HG02678 (cell line): ENCODE measurements around the gene FHL2.

Experiments
- ATAC-seq: cut with Tn5 transposase; IDR thresholded peaks from one replicate; pipeline ENCODE4 v1.9.1; 2021; ENCODE audit warnings: mild to moderate bottlenecking, moderate library complexity; ENCODE audit not compliant: unreplicated experiment

Gene FHL2

DNA sequence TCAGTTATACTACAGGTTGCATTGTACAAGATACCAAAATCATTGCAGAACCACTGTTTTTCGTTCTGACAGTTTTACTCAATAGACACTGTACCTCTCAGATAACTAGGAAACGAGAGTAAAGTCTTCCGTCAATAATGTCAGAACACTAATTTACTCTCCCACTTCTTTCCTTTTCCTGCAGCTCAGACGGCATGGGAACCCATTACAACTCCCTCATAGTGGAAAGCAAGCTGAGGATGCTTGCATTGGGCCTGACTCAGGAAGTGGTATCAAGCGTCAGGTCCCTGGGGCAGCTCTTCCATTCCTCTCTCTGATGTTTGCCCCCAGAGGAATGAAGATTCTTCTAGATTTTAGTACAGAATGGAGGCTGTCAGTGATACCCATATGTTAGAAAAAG is 23.9 kb upstream of the FHL2 start:
- ATAC-seq: no peak

DNA sequence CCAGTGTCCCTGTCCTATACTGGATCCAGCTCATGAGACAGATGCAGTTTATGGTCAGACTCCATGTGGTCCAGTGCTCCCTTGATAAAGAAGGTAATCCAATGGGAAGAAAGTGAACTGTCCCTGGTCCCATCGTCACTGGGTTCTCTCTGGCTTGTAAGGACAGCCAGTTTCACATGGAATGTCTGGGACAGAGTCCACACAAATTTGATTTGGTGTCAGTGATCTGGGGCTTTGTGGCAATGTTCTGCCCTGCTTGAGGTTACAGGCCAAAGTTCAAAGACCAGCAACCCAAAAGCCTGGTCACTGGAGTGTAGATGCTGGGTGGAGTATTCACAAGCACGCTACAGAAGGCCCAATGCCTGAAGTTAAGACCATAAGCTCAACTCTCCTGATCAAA is 22.2 kb upstream of the FHL2 start:
- no peak for ATAC-seq

DNA sequence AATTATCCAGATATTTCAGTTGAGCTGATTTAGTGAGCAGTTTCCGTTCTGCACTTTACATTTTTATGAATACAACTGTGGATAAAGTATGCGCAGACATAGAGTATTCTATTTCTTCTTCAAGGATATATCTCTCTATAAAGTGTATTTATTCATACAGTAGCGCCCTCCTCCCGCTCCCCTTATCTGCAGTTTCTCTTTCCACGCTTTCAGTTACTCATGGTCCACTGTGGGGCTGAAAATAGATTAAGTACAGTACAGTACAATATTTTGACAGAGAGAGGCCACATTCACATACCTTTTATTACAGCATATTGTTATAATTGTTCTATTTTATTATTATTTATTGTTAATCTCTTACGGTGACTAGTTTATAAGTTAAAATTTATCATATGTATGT is 19.7 kb upstream of the FHL2 start:
- no peak for ATAC-seq

DNA sequence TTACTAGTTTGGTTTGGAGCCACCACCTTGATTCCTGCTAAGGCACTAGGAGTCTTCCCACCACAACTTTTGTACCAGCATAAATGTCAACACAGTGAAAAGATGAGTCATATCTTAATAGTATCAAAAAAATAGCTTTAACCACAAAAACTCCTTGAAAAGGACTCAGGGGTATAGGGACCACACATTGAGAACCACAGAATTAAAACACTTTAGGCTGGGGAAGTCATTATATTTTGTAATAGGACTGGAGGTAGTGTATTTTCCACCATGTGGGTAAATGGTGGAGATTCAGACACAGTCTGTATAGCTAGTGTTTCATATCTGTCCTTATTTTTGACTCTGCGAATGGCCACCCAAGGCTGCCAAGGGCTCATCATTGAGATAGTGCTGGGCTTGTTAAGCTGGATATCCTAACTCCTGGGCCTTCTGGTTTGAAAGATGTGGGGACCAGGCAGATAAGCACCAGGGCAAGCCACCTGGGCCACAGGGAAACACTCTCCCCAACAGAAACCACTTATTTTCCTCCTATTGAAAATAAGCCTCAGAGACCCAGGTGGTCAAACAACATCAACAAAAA is 19.1 kb upstream of the FHL2 start:
- ATAC-seq: no peak

DNA sequence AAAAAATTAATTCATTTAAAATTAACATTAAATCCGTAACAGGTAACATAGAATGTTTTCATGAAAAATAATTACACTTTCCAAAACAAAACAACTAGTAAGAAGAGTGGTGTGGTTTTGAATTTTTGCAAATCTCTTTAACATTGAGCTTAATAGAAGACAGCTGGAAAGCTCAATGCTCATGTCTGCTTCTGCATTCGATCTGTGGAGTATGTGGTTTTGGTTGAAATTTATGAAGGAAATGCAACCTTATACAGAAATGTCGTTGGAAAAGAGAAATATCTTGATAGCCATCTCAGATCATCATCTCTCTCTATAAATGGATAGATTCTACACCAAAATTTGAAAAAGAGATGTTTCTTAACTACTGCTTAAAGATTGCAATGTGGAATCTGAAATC is 17.3 kb upstream of the FHL2 start:
- ATAC-seq: no peak

DNA sequence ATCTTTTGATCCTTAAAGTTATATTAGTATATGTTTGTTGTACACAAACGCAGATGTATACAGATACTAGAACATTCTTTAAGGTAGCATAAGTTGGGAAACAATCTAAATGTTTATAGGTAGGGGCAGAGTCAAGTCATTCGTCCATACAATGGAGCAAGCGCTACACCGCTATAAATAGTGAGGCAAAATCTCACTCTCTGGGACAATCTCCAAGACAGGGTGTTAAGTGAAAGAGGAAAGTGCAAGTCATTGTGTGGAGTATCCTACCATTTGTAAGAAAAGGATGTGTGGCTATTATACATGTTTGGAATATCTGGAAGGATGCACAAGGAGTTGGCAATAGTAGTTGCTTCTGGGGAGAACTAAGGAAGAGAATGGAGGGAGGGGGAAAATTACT is 16.2 kb upstream of the FHL2 start:
- no peak for ATAC-seq

DNA sequence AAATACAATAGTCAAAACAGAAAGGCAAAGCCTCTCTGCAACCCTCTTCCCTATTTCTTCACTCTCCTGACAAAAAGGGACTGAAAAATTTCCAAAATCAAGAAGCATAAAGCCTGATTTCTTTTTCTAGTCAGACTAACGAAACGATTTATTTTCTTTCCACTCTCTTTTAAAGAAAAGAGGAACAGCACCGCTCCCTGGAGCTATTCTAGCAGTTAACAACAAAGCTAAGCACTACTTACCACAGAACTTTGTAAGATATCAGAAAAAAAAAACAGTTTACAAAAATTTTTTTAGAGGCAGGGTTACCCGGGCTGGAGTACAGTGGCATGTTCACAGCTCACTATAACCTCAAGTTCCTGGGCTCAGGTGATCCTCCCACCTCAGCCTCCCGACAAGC is 14.4 kb upstream of the FHL2 start:
- no peak for ATAC-seq

DNA sequence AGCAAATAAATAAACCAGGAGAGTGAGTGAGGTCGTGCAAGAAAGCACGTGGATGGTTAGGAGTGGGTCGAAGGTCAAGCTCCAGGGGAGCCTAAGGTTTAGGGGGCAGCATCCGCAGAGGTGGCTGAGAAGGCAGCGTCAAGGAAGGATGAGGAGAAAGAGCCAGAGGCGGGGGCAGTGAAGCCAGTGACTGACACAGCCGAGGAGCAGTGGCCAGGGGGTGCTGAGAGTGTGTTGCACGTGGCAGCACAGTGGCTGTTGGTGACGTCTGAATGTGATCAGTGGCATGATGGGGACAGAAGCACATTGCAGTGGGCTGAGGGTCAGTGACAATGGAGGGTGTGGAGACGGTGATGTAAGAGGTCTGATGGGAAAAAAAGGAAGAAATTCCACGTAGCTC is 13.7 kb upstream of the FHL2 start:
- ATAC-seq: no peak

DNA sequence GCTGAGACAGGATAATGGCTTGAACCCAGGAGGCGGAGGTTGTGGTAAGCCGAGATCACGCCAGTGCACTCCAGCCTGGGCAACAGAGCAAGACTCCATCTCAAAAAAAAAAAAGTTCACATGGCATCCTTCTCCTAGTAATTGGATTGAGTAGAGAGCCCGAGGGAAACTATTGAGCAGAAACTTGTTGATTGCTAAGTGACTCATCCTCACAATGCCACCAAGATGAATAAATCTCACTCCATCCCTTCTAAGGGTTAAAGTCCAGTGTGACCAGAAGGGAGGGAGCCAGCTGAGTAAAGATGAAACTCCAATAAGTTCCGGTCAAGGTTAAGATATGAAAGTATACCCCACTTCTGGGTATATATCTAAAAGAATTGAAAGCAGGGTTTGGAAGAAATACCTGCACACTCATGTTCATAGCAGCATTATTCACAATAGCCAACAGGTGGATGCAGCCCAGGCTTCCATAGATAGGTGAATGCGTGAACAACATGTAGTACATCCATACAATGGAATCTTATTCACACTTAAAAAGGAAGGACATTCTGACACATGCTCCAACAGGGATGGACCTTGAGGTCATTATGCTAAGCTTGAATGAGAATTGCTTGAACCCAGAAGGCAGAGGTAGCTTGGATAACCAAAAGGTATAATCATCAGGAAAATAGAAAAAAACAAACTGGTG is 13.0 kb upstream of the FHL2 start:
- ATAC-seq: no peak

DNA sequence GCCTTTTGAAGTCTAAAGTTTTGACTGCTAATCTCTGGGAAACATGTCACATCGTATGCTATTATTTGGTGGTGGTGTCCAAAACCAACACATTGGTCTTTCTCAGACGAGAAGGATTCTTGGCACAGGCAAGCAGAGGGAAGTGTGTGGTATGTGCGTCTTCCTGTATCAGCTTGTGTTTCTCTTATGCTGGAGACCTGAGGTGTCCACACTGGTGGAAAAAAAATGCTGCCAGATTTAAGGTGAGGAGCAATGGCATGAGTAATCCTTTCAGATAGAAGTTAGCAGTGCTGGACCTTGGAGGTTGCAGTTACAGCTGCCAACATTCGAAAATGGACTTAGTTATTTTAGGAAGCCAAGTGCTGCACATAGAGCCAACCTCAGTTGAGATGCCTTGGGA is 11.7 kb upstream of the FHL2 start:
- no peak for ATAC-seq

DNA sequence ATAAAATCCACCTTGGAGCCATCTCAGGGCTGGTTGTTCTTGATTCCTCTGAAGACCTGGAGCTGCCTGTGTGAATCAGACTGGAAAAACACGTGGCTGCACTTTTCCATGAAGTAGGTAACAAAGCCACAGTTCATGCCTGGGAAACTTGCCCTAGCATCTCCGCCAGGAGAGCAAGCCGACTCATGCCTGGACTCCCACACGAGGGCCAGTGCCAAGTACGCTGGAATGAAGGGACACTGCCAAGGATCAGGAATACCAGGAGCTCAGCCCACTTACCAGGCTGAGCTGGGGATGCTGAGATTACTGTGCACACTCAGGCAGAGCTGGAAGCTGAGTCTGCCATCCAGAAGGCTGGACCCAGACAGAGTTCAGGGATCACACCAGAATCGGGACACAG is 10.9 kb upstream of the FHL2 start:
- no peak for ATAC-seq

DNA sequence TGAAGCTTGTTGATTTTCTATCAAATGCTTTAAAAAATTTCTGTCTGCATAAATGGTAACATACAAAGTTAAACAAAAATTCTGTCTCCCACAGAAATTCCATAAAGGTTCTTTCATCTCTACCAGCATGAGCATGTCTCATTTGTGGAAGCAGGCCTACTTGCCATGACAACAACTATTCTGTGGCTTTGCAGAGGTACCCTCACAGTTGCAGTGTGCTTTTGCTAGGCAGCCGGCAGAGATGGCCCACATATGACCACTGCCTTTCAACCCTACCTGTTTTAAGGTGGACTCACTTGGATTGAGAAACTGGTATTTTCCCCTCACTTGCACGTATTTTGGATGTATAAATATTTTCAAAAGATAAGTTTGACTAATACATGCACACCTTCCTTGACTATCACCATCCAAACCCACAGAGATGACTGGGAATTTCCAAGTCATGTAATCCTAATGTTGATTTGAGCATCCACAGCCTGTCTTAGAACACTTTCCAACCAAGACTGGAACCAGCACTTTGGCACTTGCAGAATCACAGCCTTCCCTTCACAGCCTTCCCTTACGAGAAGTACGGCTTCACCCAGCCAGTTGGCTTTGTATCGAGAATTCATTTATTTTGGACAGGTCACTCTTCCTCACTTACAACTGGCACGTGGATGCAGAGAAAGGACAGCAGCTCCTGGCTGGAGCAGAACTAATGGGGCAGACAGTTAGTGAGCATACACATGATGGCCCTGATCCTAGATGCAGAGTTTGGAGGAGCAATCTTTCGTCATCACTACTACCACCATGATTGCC is 9.3 kb upstream of the FHL2 start:
- no peak for ATAC-seq

DNA sequence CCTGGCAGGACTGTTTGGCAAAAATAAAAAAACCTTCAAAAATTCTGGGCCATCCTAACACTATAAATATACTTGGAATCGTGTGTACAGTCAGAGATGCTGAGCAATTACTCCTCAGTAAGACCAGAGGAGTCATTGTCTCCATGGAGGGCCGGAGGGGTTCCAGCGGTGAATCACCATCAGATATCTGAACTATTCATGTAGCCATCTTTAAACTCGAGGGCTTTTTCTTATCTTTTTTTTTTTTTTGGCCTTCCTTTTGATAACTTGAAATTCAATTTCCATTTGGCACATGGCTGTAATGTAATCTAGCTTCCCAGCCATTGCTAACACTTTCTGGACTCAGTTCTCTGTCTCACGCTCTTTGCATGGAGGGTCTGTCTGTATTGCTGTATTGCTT is 7.4 kb upstream of the FHL2 start:
- no peak for ATAC-seq

DNA sequence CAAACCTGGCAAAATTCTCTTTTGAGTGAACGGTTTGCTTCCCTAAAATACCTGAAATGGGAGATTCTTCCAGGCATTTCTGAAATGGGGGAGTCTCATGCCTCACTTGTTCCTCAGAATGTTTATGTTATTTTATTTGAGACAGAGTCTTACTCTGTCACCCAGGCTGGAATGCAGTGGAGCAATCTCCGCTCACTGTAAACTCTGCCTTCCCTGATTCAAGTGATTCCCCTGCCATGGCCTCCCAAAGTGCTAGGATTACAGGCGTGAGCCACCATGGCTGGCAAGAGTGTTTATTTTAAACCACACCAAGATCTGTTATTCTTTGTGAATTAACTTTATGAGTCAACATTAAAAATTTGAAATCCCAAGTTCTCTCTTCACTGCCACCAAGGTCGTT is 6.4 kb upstream of the FHL2 start:
- no peak for ATAC-seq

DNA sequence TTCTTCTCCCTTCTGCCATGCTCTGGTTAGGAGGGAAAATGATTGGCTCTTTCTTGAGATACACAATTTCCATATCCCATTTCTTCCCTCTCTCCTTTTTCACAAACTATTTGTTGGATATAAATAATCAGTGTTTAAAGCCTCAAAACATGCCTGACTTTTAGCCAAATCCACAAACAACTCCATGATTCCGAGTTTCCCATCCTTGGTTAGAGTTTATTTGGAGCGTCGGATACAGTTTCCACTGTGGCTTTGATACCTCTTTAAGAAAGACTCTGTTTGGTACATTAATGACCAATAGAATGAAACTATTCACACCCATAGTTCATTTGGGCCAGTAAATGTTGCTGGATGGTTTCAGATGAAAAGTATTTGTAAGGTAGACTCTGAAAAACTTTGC is 5.9 kb upstream of the FHL2 start:
- no peak for ATAC-seq

DNA sequence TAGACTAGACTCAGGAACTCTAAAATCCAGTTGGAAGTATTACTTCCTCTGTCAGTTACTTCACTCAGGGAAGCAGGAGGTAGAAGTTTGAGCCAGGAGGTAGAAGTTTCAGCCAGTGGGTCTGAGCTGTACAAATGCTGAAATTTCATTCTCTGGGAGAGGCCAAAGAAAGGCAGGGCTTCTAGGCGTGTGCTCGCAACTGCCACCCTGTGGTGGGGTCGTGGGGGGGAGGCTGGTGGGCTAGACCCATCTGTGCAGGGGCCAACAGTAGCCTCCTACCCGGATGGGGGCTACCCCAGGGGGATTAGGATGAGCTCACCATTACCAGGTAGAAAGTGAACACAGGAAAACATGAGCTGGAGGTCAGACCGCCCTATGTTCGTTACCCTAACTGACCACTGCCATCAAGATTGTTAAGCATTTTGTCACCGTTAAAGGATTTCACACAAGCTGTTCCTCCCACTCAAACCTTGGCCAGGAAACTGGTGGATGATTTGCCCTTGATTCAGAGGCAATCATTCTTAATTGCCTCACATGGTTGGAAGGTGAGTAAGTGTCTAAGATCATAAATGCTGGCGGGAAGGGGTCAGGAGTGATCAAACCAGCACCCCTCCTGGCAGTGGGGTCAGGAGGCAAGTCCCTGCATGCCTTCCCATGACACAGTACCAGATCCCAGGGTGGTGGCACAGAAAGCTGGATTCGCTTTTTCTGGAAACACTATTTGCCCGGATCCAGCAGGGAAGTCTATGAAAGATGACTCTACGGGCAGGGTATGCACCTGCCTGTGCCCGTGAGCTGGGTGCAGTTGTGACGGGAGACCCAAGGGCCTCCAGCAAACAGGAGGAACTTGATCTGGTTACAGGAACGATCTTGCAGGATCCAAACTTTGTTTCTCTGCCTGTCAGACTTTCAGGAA is 5.2 kb upstream of the FHL2 start:
- no peak for ATAC-seq

DNA sequence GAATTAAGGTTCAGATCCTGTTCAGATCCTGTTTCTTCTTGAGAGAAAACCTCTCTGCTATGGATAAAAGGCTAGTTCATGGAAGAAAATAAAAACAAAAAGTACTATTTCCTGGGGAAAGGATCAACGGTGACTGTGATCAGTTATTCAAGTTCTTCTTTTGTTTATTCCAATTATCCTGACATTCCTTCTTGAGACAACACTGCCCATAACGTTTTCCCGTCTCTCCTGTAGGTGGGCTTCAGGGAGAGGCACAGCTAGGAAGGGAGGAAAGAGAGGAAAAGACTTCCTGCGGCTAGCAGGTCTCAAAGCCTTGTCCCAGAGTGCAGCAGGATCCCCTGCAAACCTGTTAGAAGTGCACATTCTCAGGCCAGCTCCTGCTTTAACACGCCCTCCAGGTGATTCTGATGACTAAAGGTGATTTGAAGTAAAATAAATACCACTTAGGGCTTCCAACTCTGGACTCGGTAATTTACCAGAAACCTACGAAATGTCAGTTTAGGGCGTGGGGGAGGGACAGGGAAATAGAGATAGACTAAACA is 4.5 kb upstream of the FHL2 start:
- ATAC-seq: no peak

DNA sequence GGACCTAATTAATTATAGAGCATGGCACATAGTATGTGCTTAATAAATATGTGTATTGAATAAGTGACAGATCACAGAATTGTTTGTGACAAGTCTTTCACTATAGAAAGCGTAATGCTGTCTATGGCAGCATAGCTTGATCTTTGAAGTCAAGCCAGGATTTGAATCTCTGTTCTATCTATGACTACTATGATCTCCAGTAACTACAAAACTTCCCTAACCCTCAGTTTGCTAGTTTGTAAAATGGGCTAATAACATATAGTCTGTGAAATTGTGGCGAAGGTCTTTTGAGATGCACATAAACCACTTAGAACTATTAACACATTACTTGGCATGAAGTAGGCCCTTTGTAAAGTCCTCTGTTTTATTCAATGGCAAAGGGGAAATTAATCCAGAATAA is 4.0 kb upstream of the FHL2 start:
- no peak for ATAC-seq

DNA sequence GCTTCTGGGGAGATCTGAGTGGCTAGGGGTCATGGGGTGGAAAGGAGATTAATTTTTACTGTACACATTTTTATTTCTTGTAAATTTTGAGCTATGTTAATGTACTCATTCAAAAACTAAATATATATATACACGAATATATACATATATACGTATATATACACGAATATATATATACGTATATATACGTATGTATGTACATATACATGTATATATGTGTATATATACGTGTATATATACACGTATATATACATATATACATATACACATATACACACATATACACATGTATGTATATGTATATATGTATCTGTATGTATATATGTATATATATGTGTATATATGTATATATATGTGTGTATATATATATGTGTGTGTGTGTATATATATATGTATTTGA is 3.0 kb upstream of the FHL2 start:
- no peak for ATAC-seq

DNA sequence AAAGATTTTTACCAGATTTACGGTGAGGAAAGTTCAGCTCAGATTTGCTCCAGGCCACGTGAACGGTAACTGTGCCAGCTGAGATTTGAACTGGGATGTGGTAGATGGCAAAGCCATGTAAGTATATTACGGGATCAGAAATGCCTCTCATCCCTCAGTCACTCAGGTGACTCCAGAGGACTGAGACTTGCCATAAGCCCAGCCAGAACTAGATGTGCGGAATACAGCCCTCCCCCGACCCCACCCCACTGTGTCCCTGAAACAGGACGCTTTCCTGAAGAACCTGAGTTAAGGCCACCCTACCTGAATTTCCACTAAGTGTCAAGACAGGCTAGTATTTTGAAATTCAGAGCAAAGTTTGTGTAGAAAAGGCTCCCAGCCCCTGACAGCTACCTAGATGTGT is 1.3 kb upstream of the FHL2 start:
- ATAC-seq: no peak

DNA sequence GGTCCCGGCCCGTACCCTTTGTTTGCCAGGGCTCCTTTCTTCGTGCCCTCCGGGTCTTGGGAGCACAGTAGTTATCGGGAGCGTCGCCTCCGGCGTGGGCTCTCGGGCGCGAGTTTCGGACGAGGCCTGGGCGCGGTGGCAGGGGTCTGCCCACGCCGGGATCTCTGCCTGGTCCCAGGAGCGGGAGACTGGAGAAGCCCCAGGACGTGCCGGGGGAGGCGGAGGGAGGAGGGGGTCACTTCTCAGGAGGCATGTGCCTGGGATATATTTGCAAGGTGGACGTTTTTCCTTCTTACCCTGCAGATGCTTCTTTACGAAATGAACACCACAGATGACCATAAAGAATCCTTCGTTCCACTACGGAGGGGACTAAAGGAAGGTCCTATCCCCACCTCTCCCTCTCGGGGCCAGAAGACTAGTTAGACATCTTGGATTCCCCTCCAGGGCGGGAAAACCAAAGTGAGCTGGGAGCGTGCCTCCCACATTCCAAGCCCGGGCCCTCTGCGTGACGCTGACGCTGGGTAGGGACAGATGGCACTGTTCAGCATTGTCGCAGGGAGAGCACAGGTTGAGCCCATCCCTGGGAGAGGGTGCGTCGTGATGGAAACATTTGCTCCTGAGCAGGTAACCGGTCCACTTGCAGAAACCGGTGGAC is 483 bp upstream of the FHL2 start:
- ATAC-seq: no peak
